IMR-90 (cell line): ENCODE data around the gene CYSTM1. TPM values are rescaled to one million over a fixed set of nuclear protein-coding genes. Genes with fewer than 3 reads are reported as not detected.
"Not testable (repeated sequence)": the region's sequence is repeated elsewhere in the genome, so short reads cannot be mapped to it uniquely, and the experiment has no call there.

Source experiments
- ATAC-seq: fragments of 200-7000 bp; cut with Tn5 transposase; 2 replicates; pipeline ENCODE4 v1.9.1; 2020; ENCODE audit warnings: low read depth, mild to moderate bottlenecking, moderate library complexity
- BruUV-seq: library from RNA; stranded (reverse); fragments of 400-500 nt; replicated peaks from 2 replicates; lab custom pipeline; 2021; lab: Mats Ljungman, UMichigan
- CTCF ChIA-PET: fragments of 300-600 bp; formaldehyde crosslinking; extraction: SDS; loops from one replicate; lab custom pipeline; 2021; ENCODE audit warnings: antibody characterized with exemption; lab: Yijun Ruan, JAX
- POLR2A ChIA-PET: fragments of 300-600 bp; sonication (Branson Sonifier 250); formaldehyde crosslinking; loops from one replicate; lab custom pipeline; 2022; ENCODE audit warnings: antibody characterized with exemption; ENCODE audit not compliant: unreplicated experiment; lab: Charles Lee
- DNase-seq: peaks from one replicate; pipeline ENCODE4 v3.0.0; 2013
- H2AFZ ChIP-seq: replicated peaks from 2 replicates; pipeline ENCODE3; 2013; ENCODE audit warnings: low read length, mild to moderate bottlenecking; ENCODE audit not compliant: poor library complexity
- H2AK5ac ChIP-seq: 2 replicates; pipeline ENCODE4 v1.6.1; 2013; ENCODE audit warnings: low read depth, low read length, inconsistent platforms
- H2AK9ac ChIP-seq: replicated peaks from 2 replicates; pipeline ENCODE3; 2013; ENCODE audit warnings: mild to moderate bottlenecking, low read depth, low read length, moderate library complexity; ENCODE audit not compliant: poor library complexity
- H2BK120ac ChIP-seq: 2 replicates; pipeline ENCODE4 v1.6.1; 2013; ENCODE audit warnings: low read depth, low read length, inconsistent platforms
- H2BK15ac ChIP-seq: 3 replicates; pipeline ENCODE4 v1.6.1; 2013; ENCODE audit warnings: low read depth, low read length, inconsistent platforms
- H2BK20ac ChIP-seq: 2 replicates; pipeline ENCODE4 v1.6.1; 2013; ENCODE audit warnings: low read depth, mild to moderate bottlenecking, inconsistent platforms, low read length, moderate library complexity
- H2BK5ac ChIP-seq: 2 replicates; pipeline ENCODE4 v1.6.1; 2013; ENCODE audit warnings: mild to moderate bottlenecking, low read depth, low read length, inconsistent platforms; ENCODE audit not compliant: poor library complexity, severe bottlenecking
- H3K14ac ChIP-seq: replicated peaks from 2 replicates; pipeline ENCODE4 v1.6.1; 2013; ENCODE audit warnings: low read depth, low read length, inconsistent platforms
- H3K18ac ChIP-seq: 2 replicates; pipeline ENCODE4 v1.6.1; 2013; ENCODE audit warnings: low read depth, low read length, control low read depth
- H3K23ac ChIP-seq: 2 replicates; pipeline ENCODE4 v1.6.1; 2013; ENCODE audit warnings: low read depth, low read length, inconsistent platforms
- H3K27ac ChIP-seq: 2 replicates; pipeline ENCODE4 v1.5.1; 2013; ENCODE audit warnings: mild to moderate bottlenecking, control low read depth, low read length; ENCODE audit not compliant: insufficient read depth
- H3K27me3 ChIP-seq: 2 replicates; pipeline ENCODE4 v1.6.1; 2013; ENCODE audit warnings: low read length; ENCODE audit not compliant: control insufficient read depth, insufficient read depth
- H3K36me3 ChIP-seq: 2 replicates; pipeline ENCODE4 v1.6.1; 2013; ENCODE audit warnings: low read length, mixed read lengths; ENCODE audit not compliant: control insufficient read depth, insufficient read depth
- H3K4ac ChIP-seq: 2 replicates; pipeline ENCODE4 v1.6.1; 2013; ENCODE audit warnings: low read depth, low read length, inconsistent platforms
- H3K4me1 ChIP-seq: 2 replicates; pipeline ENCODE4 v1.6.1; 2013; ENCODE audit warnings: low read length, mixed read lengths; ENCODE audit not compliant: control insufficient read depth, insufficient read depth
- H3K4me2 ChIP-seq: 2 replicates; pipeline ENCODE4 v1.6.1; 2013; ENCODE audit warnings: low read depth, mild to moderate bottlenecking, control low read depth, low read length, moderate library complexity
- H3K4me3 ChIP-seq: 2 replicates; pipeline ENCODE4 v1.5.1; 2013; ENCODE audit warnings: low read depth, mild to moderate bottlenecking, control low read depth, low read length, moderate library complexity; ENCODE audit not compliant: insufficient read depth
- H3K56ac ChIP-seq: 2 replicates; pipeline ENCODE4 v1.6.1; 2013; ENCODE audit warnings: low read length, inconsistent platforms; ENCODE audit not compliant: insufficient read depth; ENCODE audit errors: extremely low read depth
- H3K79me1 ChIP-seq, 2 experiments: 2 replicates each; pipeline ENCODE4 v1.6.1; 2013; ENCODE audit warnings: low read length in 2 of 2, inconsistent platforms in 1 of 2, low read depth in 1 of 2
- H3K9ac ChIP-seq: 2 replicates; pipeline ENCODE4 v1.6.1; 2013; ENCODE audit warnings: low read depth, low read length, control low read depth
- H3K9me1 ChIP-seq: 2 replicates; pipeline ENCODE4 v1.6.1; 2013; ENCODE audit warnings: low read length, inconsistent platforms; ENCODE audit not compliant: insufficient read depth
- H3K9me3 ChIP-seq: 2 replicates; pipeline ENCODE4 v1.6.1; 2013; ENCODE audit warnings: low read length; ENCODE audit not compliant: control insufficient read depth, insufficient read depth
- H4K20me1 ChIP-seq: 2 replicates; pipeline ENCODE4 v1.6.1; 2013; ENCODE audit warnings: low read length, inconsistent platforms; ENCODE audit not compliant: insufficient read depth
- H4K5ac ChIP-seq: 2 replicates; pipeline ENCODE4 v1.6.1; 2013; ENCODE audit warnings: mild to moderate bottlenecking, low read depth, low read length, control low read depth
- H4K8ac ChIP-seq, 2 experiments: 2 replicates each; pipeline ENCODE4 v1.6.1; 2013; ENCODE audit warnings: low read depth in 2 of 2, low read length in 2 of 2, control low read depth in 1 of 2, inconsistent platforms in 1 of 2
- H4K91ac ChIP-seq: 2 replicates; pipeline ENCODE4 v1.6.1; 2013; ENCODE audit warnings: low read depth, low read length, inconsistent platforms; ENCODE audit not compliant: insufficient read depth
- WGBS, 2 experiments: methylation state at CpG; one replicate each; pipeline versions ENCODE4 v1.1.5 to v1.1.7; 2013; ENCODE audit warnings: missing lambda C conversion rate in 2 of 2; ENCODE audit not compliant: insufficient read length in 1 of 2; ENCODE audit errors: extremely low coverage in 2 of 2; 5-methylcytosine and 5-hydroxymethylcytosine counted together
- dilution Hi-C: fragments of 300-500 bp; cut with HindIII; formaldehyde crosslinking; loops from one replicate; pipeline ENCODE4 v1.14.3; 2018; ENCODE audit warnings: low sequenced_read_pairs; ENCODE audit not compliant: unreplicated experiment
- in situ Hi-C: fragments of 300-500 bp; cut with MboI; formaldehyde crosslinking; loops from 3 replicates; pipeline ENCODE4 v1.14.3; 2019; ENCODE audit warnings: low sequenced_read_pairs, inconsistent platforms, mixed read lengths
- intact Hi-C: fragments of 100-400 bp; cut with micrococcal nuclease; formaldehyde crosslinking; loops from 2 replicates; pipeline ENCODE4 v1.10.0; 2022
- polyA plus RNA-seq, 3 experiments: library from polyadenylated mRNA; depleted of rRNA; stranded (reverse); fragments of >200 nt; gene quantifications; 2 replicates each; pipeline ENCODE4 v1.2.3, GENCODE V29; 2012; ENCODE audit warnings: low replicate concordance in 1 of 3
- total RNA-seq: library from RNA; depleted of rRNA; stranded (reverse); fragments of >200 nt; gene quantifications from 2 replicates; pipeline ENCODE4 v1.2.3, GENCODE V29; 2012

The CYSTM1 gene
- total and polyA plus RNA-seq, 2 of the 4 experiments (the other 2 are of a cell fraction) = 7.3 to 15.0 TPM

GRCh38 chr5:140154710-140155381 is 20.1 kb upstream of the CYSTM1 start:
- H3K36me3 ChIP-seq, H4K20me1 ChIP-seq, H3K4me1 ChIP-seq, intact Hi-C loops, H3K27ac ChIP-seq, BruUV-seq, H3K9me1 ChIP-seq, H2BK20ac ChIP-seq, H4K8ac ChIP-seq, DNase-seq, H3K27me3 ChIP-seq, dilution Hi-C loops, in situ Hi-C loops, H3K4me3 ChIP-seq, H4K91ac ChIP-seq, H2AFZ ChIP-seq, H2BK5ac ChIP-seq, H4K5ac ChIP-seq, H3K56ac ChIP-seq, H2BK15ac ChIP-seq, H3K14ac ChIP-seq, H3K4ac ChIP-seq, H2BK120ac ChIP-seq, H3K23ac ChIP-seq, H3K4me2 ChIP-seq, H3K9me3 ChIP-seq, H2AK5ac ChIP-seq, H3K79me1 ChIP-seq, ATAC-seq, H3K18ac ChIP-seq, H3K9ac ChIP-seq, POLR2A ChIA-PET: not testable (repeated sequence)
- H2AK9ac ChIP-seq = peak overlapping the region; percentile 39
- 82% methylated on average over 7 of the region's 21 CpGs; no CpG with 5 or more reads in 1 of the 2 experiments for WGBS, 2 experiments
- CTCF ChIA-PET = interaction anchor here (0.7 to 1.0 kb wide), 3 partner anchors 9 to 47 kb away, joined by 3 to 5 read pairs (median 4); no protein-coding TSS in a partner anchor
